Natural killer cell (primary cell): Measurements from ENCODE around the gene OXTR. TPM values are rescaled to one million over a fixed set of nuclear protein-coding genes. Genes with fewer than 3 reads are reported as not detected.

Experiments
- ATAC-seq, 3 donors: fragments of 150-1000 bp in 2 of 3; fragments of 200-7000 bp in 1 of 3; cut with Tn5 transposase; 1 replicate in 1 of 3; 2 replicates in 2 of 3; pipeline ENCODE4 v1.10.0; 2021; ENCODE audit warnings: mild to moderate bottlenecking in 2 of 3, moderate library complexity in 2 of 3
- DNase-seq, 2 donors: peaks; one replicate each; pipeline versions ENCODE4 v3.0.0 to v3.0.0-alpha.2; 2013 to 2021; ENCODE audit warnings: mixed read lengths in 1 of 2
- H3K27ac ChIP-seq: one replicate; pipeline ENCODE4 v1.5.1; 2013; ENCODE audit warnings: mild to moderate bottlenecking, low read length
- H3K27me3 ChIP-seq: one replicate; pipeline ENCODE4 v1.6.1; 2013; ENCODE audit warnings: low read length; ENCODE audit not compliant: control insufficient read depth, insufficient read depth
- H3K36me3 ChIP-seq: one replicate; pipeline ENCODE4 v1.6.1; 2013; ENCODE audit warnings: low read length; ENCODE audit not compliant: control insufficient read depth, insufficient read depth
- H3K4me1 ChIP-seq: one replicate; pipeline ENCODE4 v1.6.1; 2013; ENCODE audit warnings: low read length; ENCODE audit not compliant: control insufficient read depth, insufficient read depth
- H3K4me3 ChIP-seq: one replicate; pipeline ENCODE4 v1.5.1; 2013; ENCODE audit warnings: low read length
- H3K9me3 ChIP-seq: one replicate; pipeline ENCODE4 v1.6.1; 2013; ENCODE audit warnings: low read length; ENCODE audit not compliant: control insufficient read depth, insufficient read depth
- H3K27ac Mint-ChIP-seq, 2 donors: one replicate each; pipeline ENCODE4 v1.8.0; 2022; ENCODE audit warnings: mild to moderate bottlenecking in 2 of 2, mixed read lengths in 2 of 2, moderate library complexity in 1 of 2
- H3K27me3 Mint-ChIP-seq, 2 donors: one replicate each; pipeline ENCODE4 v1.8.0; 2022; ENCODE audit warnings: low read depth in 2 of 2, mixed read lengths in 2 of 2
- H3K36me3 Mint-ChIP-seq: one replicate; pipeline ENCODE4 v1.8.0; 2022; ENCODE audit warnings: mixed read lengths
- H3K4me1 Mint-ChIP-seq, 2 donors: one replicate each; pipeline ENCODE4 v1.8.0; 2022; ENCODE audit warnings: mixed read lengths in 2 of 2
- H3K4me3 Mint-ChIP-seq: one replicate; pipeline ENCODE4 v1.8.0; 2022; ENCODE audit warnings: mild to moderate bottlenecking, moderate library complexity, mixed read lengths
- H3K9me3 Mint-ChIP-seq, 2 donors: one replicate each; pipeline ENCODE4 v1.8.0; 2022; ENCODE audit warnings: mixed read lengths in 2 of 2
- CTCF ChIP-seq: fragments of 200-600 bp; IDR thresholded peaks from one replicate; pipeline ENCODE4 v1.8.0; 2022; ENCODE audit warnings: antibody characterized with exemption
- WGBS: methylation state at CpG from one replicate; pipeline ENCODE4 v1.1.7; 2013; ENCODE audit warnings: missing lambda C conversion rate; ENCODE audit not compliant: insufficient coverage; 5-methylcytosine and 5-hydroxymethylcytosine counted together
- intact Hi-C: fragments of 100-400 bp; cut with micrococcal nuclease; formaldehyde crosslinking; loops from one replicate; pipeline ENCODE4 v1.14.2; 2022
- total RNA-seq, 4 donors: library from RNA; stranded (reverse); fragments of 120-200 nt in 1 of 4; gene quantifications; one replicate each; pipeline versions ENCODE4 v1.2.3 to v1.2.4, GENCODE V29; 2013 to 2022

OXTR gene
- total RNA-seq, 3 donors from 2014 or later (not counting 1 experiment from before 2014, with no cell fraction given), result 0.14 to 0.33 (median 0.16) TPM

- no peaks in the 10 kb centered on the region for H3K36me3 ChIP-seq
- Mint-ChIP-seq H3K9me3 (no peaks in the 10 kb centered on the region), H3K4me1 (peaks cover 13% of the 10 kb centered on the region in 2 donors), H3K27ac (no peak overlapping the region), H3K27me3 (peaks cover 19% of the 10 kb centered on the region in 2 donors), H3K36me3 (no peaks in the 10 kb centered on the region), H3K4me3 (no peak overlapping the region)
- H3K9me3 ChIP-seq, result no peaks in the 10 kb centered on the region
- H3K4me1 ChIP-seq, result peaks cover 10% of the 10 kb centered on the region
- 71% methylated on average over 4 of the region's 4 CpGs for WGBS
- intact Hi-C loops, result no loop called here
- ATAC-seq (no peak), DNase-seq (no peak)
- peaks cover 9% of the 10 kb centered on the region for H3K27me3 ChIP-seq
- H3K27ac ChIP-seq, result no peak overlapping the region
- no peak overlapping the region for H3K4me3 ChIP-seq
- no peak for TF ChIP-seq CTCF
Measured at GRCh38 chr3:8765528-8765927, 3.9 kb downstream of the OXTR start.

- Mint-ChIP-seq H3K4me3 (no peak overlapping the region), H3K27ac (no peak overlapping the region), H3K27me3 (peaks cover 10 to 16% of the 10 kb centered on the region in 2 donors), H3K9me3 (no peaks in the 10 kb centered on the region), H3K4me1 (peaks cover 10 to 11% of the 10 kb centered on the region in 2 donors), H3K36me3 (no peaks in the 10 kb centered on the region)
- Histone ChIP-seq H3K4me1 (peaks cover 10% of the 10 kb centered on the region), H3K36me3 (no peaks in the 10 kb centered on the region), H3K4me3 (no peak overlapping the region), H3K27ac (no peak overlapping the region), H3K27me3 (peaks cover 9% of the 10 kb centered on the region), H3K9me3 (no peaks in the 10 kb centered on the region)
- intact Hi-C loops, result no loop called here
- 77% methylated on average over 6 of the region's 6 CpGs for WGBS
- DNase-seq, result no peak
- TF ChIP-seq CTCF, result no peak
- ATAC-seq, result no peak
Measured at GRCh38 chr3:8764528-8764927, 4.9 kb downstream of the OXTR start.

- WGBS, result 88% methylated on average over 10 of the region's 11 CpGs
- intact Hi-C loops, result no loop called here
Measured at GRCh38 chr3:8762607-8763377, 6.6 kb downstream of the OXTR start.

More at GRCh38 chr3:8762607-8763377, 6.6 kb downstream of the OXTR start:
- Mint-ChIP-seq H3K27me3 (peaks cover 0 to 5% of the 10 kb centered on the region in 2 donors), H3K27ac (no peak overlapping the region), H3K9me3 (no peaks in the 10 kb centered on the region), H3K36me3 (no peaks in the 10 kb centered on the region), H3K4me3 (no peak overlapping the region), H3K4me1 (no peaks in the 10 kb centered on the region)
- TF ChIP-seq CTCF, result no peak
- no peaks in the 10 kb centered on the region for H3K4me1 ChIP-seq
- H3K27ac ChIP-seq, result no peak overlapping the region
- no peaks in the 10 kb centered on the region for H3K36me3 ChIP-seq
- no peaks in the 10 kb centered on the region for H3K9me3 ChIP-seq
- H3K4me3 ChIP-seq, result no peak overlapping the region
- no peak for DNase-seq
- H3K27me3 ChIP-seq, result no peaks in the 10 kb centered on the region
- no peak for ATAC-seq
